ENCODE results near the gene TNFRSF19. TPM values are rescaled to one million over a fixed set of nuclear protein-coding genes. Genes with fewer than 3 reads are reported as not detected.

Gene TNFRSF19
- total and polyA plus RNA-seq, 2 experiments from 2014 or later: 19.8 to 25.3 TPM

- H4K20me1 ChIP-seq (ENCODE audit: insufficient read depth, poor library complexity, severe bottlenecking): no peaks in the 10 kb centered on the region
- peaks cover 13% of the 10 kb centered on the region for H3K4me1 ChIP-seq (ENCODE audit: insufficient read depth)
- no peaks in the 10 kb centered on the region for H3K27me3 ChIP-seq
- no peaks in the 10 kb centered on the region for H3K79me2 ChIP-seq
- no peaks in the 10 kb centered on the region for H3K9me3 ChIP-seq (ENCODE audit: low read depth)
- H3K4me2 ChIP-seq: no peak overlapping the region
- TF ChIP-seq EZH2phosphoT487 (IDR thresholded peaks at IDR 0.05; ENCODE audit: low read depth, severe bottlenecking, unreplicated experiment) (no peak), CTCF (IDR thresholded peaks at IDR 0.05; ENCODE audit: poor library complexity) (no peak), EZH2 (IDR thresholded peaks at IDR 0.05; ENCODE audit: borderline replicate concordance) (no peak)
- H3K36me3 ChIP-seq (replicated peaks; ENCODE audit: insufficient read depth, low read depth): peaks cover 3% of the 10 kb centered on the region
- H3K4me3 ChIP-seq: no peak overlapping the region
- H3K9me2 ChIP-seq (replicated peaks; ENCODE audit: insufficient read depth): no peaks in the 10 kb centered on the region
- H2AFZ ChIP-seq: no peak overlapping the region
- H3K27ac ChIP-seq: peak overlapping the region; percentile 40
- DNase-seq (ENCODE audit: low spot score): no peak
These were observed 30.3 kb downstream of the TNFRSF19 start for GRCh38 chr13:23600534-23600933.

- 65% methylated on average over 3 of the region's 3 CpGs for WGBS (ENCODE audit: low lambda C conversion rate, missing lambda C conversion rate)
- Histone ChIP-seq H3K4me1 (ENCODE audit: insufficient read depth) (peaks cover 10% of the 10 kb centered on the region), H3K4me3 (no peak overlapping the region), H3K36me3 (replicated peaks; ENCODE audit: insufficient read depth, low read depth) (no peaks in the 10 kb centered on the region), H3K27me3 (no peaks in the 10 kb centered on the region), H4K20me1 (ENCODE audit: insufficient read depth, poor library complexity, severe bottlenecking) (no peaks in the 10 kb centered on the region), H3K79me2 (no peaks in the 10 kb centered on the region), H3K9me2 (replicated peaks; ENCODE audit: insufficient read depth) (no peaks in the 10 kb centered on the region), H3K4me2 (no peak overlapping the region), H3K27ac (no peak overlapping the region), H2AFZ (no peak overlapping the region), H3K9me3 (ENCODE audit: low read depth) (no peaks in the 10 kb centered on the region)
- TF ChIP-seq EZH2phosphoT487 (IDR thresholded peaks at IDR 0.05; ENCODE audit: low read depth, severe bottlenecking, unreplicated experiment) (no peak), CTCF (IDR thresholded peaks at IDR 0.05; ENCODE audit: poor library complexity) (no peak), EZH2 (IDR thresholded peaks at IDR 0.05; ENCODE audit: borderline replicate concordance) (no peak)
- no peak for DNase-seq (ENCODE audit: low spot score)
These were observed 35.6 kb downstream of the TNFRSF19 start for GRCh38 chr13:23605831-23606230.

- WGBS (ENCODE audit: low lambda C conversion rate, missing lambda C conversion rate): 87% methylated on average over 3 of the region's 3 CpGs
- DNase-seq (ENCODE audit: low spot score): no peak
- Histone ChIP-seq H3K9me3 (ENCODE audit: low read depth) (no peaks in the 10 kb centered on the region), H4K20me1 (ENCODE audit: insufficient read depth, poor library complexity, severe bottlenecking) (no peaks in the 10 kb centered on the region), H2AFZ (no peak overlapping the region), H3K4me3 (no peak overlapping the region), H3K4me2 (no peak overlapping the region), H3K27ac (no peak overlapping the region), H3K79me2 (no peaks in the 10 kb centered on the region), H3K9me2 (replicated peaks; ENCODE audit: insufficient read depth) (no peaks in the 10 kb centered on the region), H3K36me3 (replicated peaks; ENCODE audit: insufficient read depth, low read depth) (no peaks in the 10 kb centered on the region), H3K27me3 (no peaks in the 10 kb centered on the region), H3K4me1 (ENCODE audit: insufficient read depth) (peaks cover 10% of the 10 kb centered on the region)
- TF ChIP-seq EZH2 (IDR thresholded peaks at IDR 0.05; ENCODE audit: borderline replicate concordance): no peak
- no peak for TF ChIP-seq EZH2phosphoT487 (IDR thresholded peaks at IDR 0.05; ENCODE audit: low read depth, severe bottlenecking, unreplicated experiment)
- no peak for TF ChIP-seq CTCF (IDR thresholded peaks at IDR 0.05; ENCODE audit: poor library complexity)
These were observed 37.9 kb downstream of the TNFRSF19 start for GRCh38 chr13:23608138-23608537.
